HG02970 (cell line): Measurements from ENCODE around the gene RRAGC.
"Not testable (repeated sequence)": the region's sequence is repeated elsewhere in the genome, so short reads cannot be mapped to it uniquely, and the experiment has no call there.

ENCODE experiments used
- ATAC-seq: cut with Tn5 transposase; IDR thresholded peaks from one replicate; pipeline ENCODE4 v1.9.1; 2021; ENCODE audit warnings: mild to moderate bottlenecking, moderate library complexity, moderate number of reproducible peaks; ENCODE audit not compliant: unreplicated experiment, low FRiP score

Gene RRAGC

GRCh38 chr1:38860454-38860795, 853 bp upstream of the RRAGC start:
- no peak for ATAC-seq

GRCh38 chr1:38858833-38859560, 575 bp downstream of the RRAGC start:
- ATAC-seq = peak; percentile 37

GRCh38 chr1:38852780-38853179, 6.8 kb downstream of the RRAGC start:
- no peak for ATAC-seq

GRCh38 chr1:38848071-38848470, 11.5 kb downstream of the RRAGC start:
- no peak for ATAC-seq

- ATAC-seq = no peak
Measured at GRCh38 chr1:38846210-38846609, 13.4 kb downstream of the RRAGC start.

- ATAC-seq = not testable (repeated sequence)
Measured at GRCh38 chr1:38845088-38845487, 14.5 kb downstream of the RRAGC start.

GRCh38 chr1:38840281-38840680, 19.3 kb downstream of the RRAGC start:
- ATAC-seq = no peak

GRCh38 chr1:38839363-38839762, 20.2 kb downstream of the RRAGC start:
- no peak for ATAC-seq

- not testable (repeated sequence) for ATAC-seq
Measured at GRCh38 chr1:38836316-38836715, 23.3 kb downstream of the RRAGC start.

- ATAC-seq = no peak
Measured at GRCh38 chr1:38834937-38835827, 24.4 kb downstream of the RRAGC start.

- no peak for ATAC-seq
Measured at GRCh38 chr1:38834221-38834782, 25.3 kb downstream of the RRAGC start.

GRCh38 chr1:38833146-38833545, 26.4 kb downstream of the RRAGC start:
- no peak for ATAC-seq

- no peak for ATAC-seq
Measured at GRCh38 chr1:38832370-38832734, 27.2 kb downstream of the RRAGC start.

- ATAC-seq = no peak
Measured at GRCh38 chr1:38831731-38832369, 27.7 kb downstream of the RRAGC start.

GRCh38 chr1:38829368-38829767, 30.2 kb downstream of the RRAGC start:
- no peak for ATAC-seq

GRCh38 chr1:38827318-38827717, 32.3 kb downstream of the RRAGC start:
- no peak for ATAC-seq

GRCh38 chr1:38826886-38827285, 32.7 kb downstream of the RRAGC start:
- ATAC-seq = no peak

GRCh38 chr1:38826262-38826661, 33.3 kb downstream of the RRAGC start:
- no peak for ATAC-seq

GRCh38 chr1:38820860-38821259, 38.7 kb downstream of the RRAGC start:
- ATAC-seq = no peak

GRCh38 chr1:38819516-38819915, 40.1 kb downstream of the RRAGC start:
- ATAC-seq = no peak

GRCh38 chr1:38819040-38819439, 40.5 kb downstream of the RRAGC start:
- no peak for ATAC-seq
